Upper lobe of left lung (tissue), 4 donors: Measurements from ENCODE around the gene LAIR2.
"Not testable (repeated sequence)": the region's sequence is repeated elsewhere in the genome, so short reads cannot be mapped to it uniquely, and the experiment has no call there.

Experiments used
- CTCF ChIP-seq, 6 experiments: fragments of 450-650 bp in 4 of 6; fragments of 200-600 bp in 2 of 6; sonication (generic) in 2 of 6; IDR thresholded peaks; one replicate each; pipeline ENCODE4 v1.5.1; 2016 to 2019; ENCODE audit warnings: antibody characterized with exemption in 6 of 6
- POLR2AphosphoS5 ChIP-seq, 2 donors: sonication (generic); formaldehyde crosslinking; IDR thresholded peaks; one replicate each; pipeline ENCODE4 v1.5.1; 2017; ENCODE audit warnings: antibody characterized with exemption in 2 of 2

GRCh38 chr19:54497747-54498450 lies 4.7 kb upstream of the LAIR2 start:
- not testable (repeated sequence) for TF ChIP-seq POLR2AphosphoS5, CTCF (IDR thresholded peaks at IDR 0.05)
